Gastroesophageal sphincter (tissue), 4 donors: ENCODE results near the gene ZWINT. TPM values are rescaled to one million over a fixed set of nuclear protein-coding genes. Genes with fewer than 3 reads are reported as not detected.

Experiments used
- ATAC-seq: fragments of 150-250 bp; one replicate; pipeline ENCODE4 v1.9.1; 2016; ENCODE audit warnings: mild to moderate bottlenecking, moderate library complexity
- H3K27ac ChIP-seq, 4 donors: fragments of 200-600 bp; sonication (generic) in 3 of 4; 1 replicate in 3 of 4; 2 replicates in 1 of 4; pipeline ENCODE4 v1.5.1; 2016 to 2019
- H3K27me3 ChIP-seq: fragments of 200-600 bp; sonication (generic); one replicate; pipeline ENCODE4 v1.5.1; 2019
- H3K36me3 ChIP-seq, 2 donors: fragments of 200-600 bp; sonication (generic); one replicate each; pipeline ENCODE4 v1.5.1; 2019; ENCODE audit warnings: control low read depth in 1 of 2
- H3K4me1 ChIP-seq, 3 donors: fragments of 200-600 bp; sonication (generic); 1 replicate in 2 of 3; 2 replicates in 1 of 3; pipeline ENCODE4 v1.5.1; 2016 to 2019; ENCODE audit warnings: control low read depth in 2 of 3
- H3K4me3 ChIP-seq, 2 donors: fragments of 200-600 bp; sonication (generic); one replicate each; pipeline ENCODE4 v1.5.1; 2019; ENCODE audit warnings: mild to moderate bottlenecking in 1 of 2, moderate library complexity in 1 of 2
- H3K9me3 ChIP-seq, 3 donors: fragments of 200-600 bp; sonication (generic); one replicate each; pipeline ENCODE4 v1.5.1; 2017 to 2019; ENCODE audit warnings: control low read depth in 2 of 3
- CTCF ChIP-seq, 4 experiments: fragments of 200-600 bp in 2 of 4; fragments of 450-650 bp in 2 of 4; sonication (generic) in 1 of 4; IDR thresholded peaks; one replicate each; pipeline ENCODE4 v1.5.1; 2017 to 2019; ENCODE audit warnings: antibody characterized with exemption in 4 of 4, mild to moderate bottlenecking in 2 of 4, moderate library complexity in 2 of 4
- EP300 ChIP-seq: sonication (generic); formaldehyde crosslinking; IDR thresholded peaks from one replicate; pipeline ENCODE4 v1.6.1; 2017; ENCODE audit warnings: antibody characterized with exemption, mild to moderate bottlenecking
- POLR2A ChIP-seq, 2 donors: fragments of 450-650 bp; IDR thresholded peaks; one replicate each; pipeline ENCODE4 v1.6.1; 2017; ENCODE audit warnings: antibody characterized with exemption in 2 of 2, mild to moderate bottlenecking in 2 of 2, moderate library complexity in 1 of 2
- POLR2AphosphoS5 ChIP-seq: sonication (generic); formaldehyde crosslinking; IDR thresholded peaks from one replicate; pipeline ENCODE4 v1.6.1; 2017; ENCODE audit warnings: antibody characterized with exemption
- WGBS, 2 donors: methylation state at CpG; one replicate each; pipeline ENCODE4 v1.1.5; 2018; ENCODE audit warnings: low coverage in 1 of 2; 5-methylcytosine and 5-hydroxymethylcytosine counted together
- total RNA-seq, 4 donors: library from RNA; depleted of rRNA; stranded (reverse); fragments of >200 nt; gene quantifications; one replicate each; pipeline ENCODE4 v1.1.0, GENCODE V29; 2016

The ZWINT gene
- total RNA-seq, 4 donors from 2014 or later, result 1.2 to 2.9 (median 1.8) TPM; not detected in 1

GRCh38 chr10:56329961-56330360 lies 31.1 kb downstream of the ZWINT start:
- Histone ChIP-seq H3K27ac (no peak overlapping the region), H3K27me3 (no peaks in the 10 kb centered on the region), H3K36me3 (no peaks in the 10 kb centered on the region), H3K9me3 (no peaks in the 10 kb centered on the region), H3K4me3 (no peak overlapping the region), H3K4me1 (no peaks in the 10 kb centered on the region)
- no peak for ATAC-seq
- no peak for TF ChIP-seq POLR2A (IDR thresholded peaks at IDR 0.05)
- no peak for TF ChIP-seq CTCF (IDR thresholded peaks at IDR 0.05)
- TF ChIP-seq EP300, result no peak
- TF ChIP-seq POLR2AphosphoS5, result no peak
- WGBS, 2 donors, result 86 to 100% methylated on average over 1 to 2 of the region's 2 CpGs

GRCh38 chr10:56327118-56327517 lies 33.9 kb downstream of the ZWINT start:
- H3K4me1 ChIP-seq, result no peaks in the 10 kb centered on the region
- H3K9me3 ChIP-seq, result no peaks in the 10 kb centered on the region
- H3K27me3 ChIP-seq, result no peaks in the 10 kb centered on the region
- no peak for TF ChIP-seq POLR2A (IDR thresholded peaks at IDR 0.05)
- no peaks in the 10 kb centered on the region for H3K36me3 ChIP-seq
- ATAC-seq, result no peak
- WGBS, 2 donors, result 67 to 73% methylated on average over 3 of the region's 3 CpGs
- no peak overlapping the region for H3K27ac ChIP-seq
- no peak overlapping the region for H3K4me3 ChIP-seq

GRCh38 chr10:56319386-56319785 lies 41.7 kb downstream of the ZWINT start:
- TF ChIP-seq POLR2A (IDR thresholded peaks at IDR 0.05) (no peak), POLR2AphosphoS5 (no peak)
- ATAC-seq, result no peak
- H3K36me3 ChIP-seq, result no peaks in the 10 kb centered on the region
- H3K4me1 ChIP-seq, result no peaks in the 10 kb centered on the region
- no peak overlapping the region for H3K27ac ChIP-seq
- no peaks in the 10 kb centered on the region for H3K9me3 ChIP-seq
- no peaks in the 10 kb centered on the region for H3K27me3 ChIP-seq
- H3K4me3 ChIP-seq, result no peak overlapping the region

- no peaks in the 10 kb centered on the region for H3K27me3 ChIP-seq
- no peaks in the 10 kb centered on the region for H3K36me3 ChIP-seq
- no peaks in the 10 kb centered on the region for H3K4me1 ChIP-seq
- 50 to 73% methylated on average over 2 of the region's 2 CpGs for WGBS, 2 donors
- TF ChIP-seq POLR2A (IDR thresholded peaks at IDR 0.05), result no peak
- TF ChIP-seq CTCF (IDR thresholded peaks at IDR 0.05), result no peak
- TF ChIP-seq POLR2AphosphoS5, result no peak
- TF ChIP-seq EP300, result no peak
- H3K9me3 ChIP-seq, result no peaks in the 10 kb centered on the region
- no peak for ATAC-seq
- no peak overlapping the region for H3K27ac ChIP-seq
- no peak overlapping the region for H3K4me3 ChIP-seq
Measured at GRCh38 chr10:56318816-56319215, 42.2 kb downstream of the ZWINT start.

- ATAC-seq, result no peak
- no peaks in the 10 kb centered on the region for H3K27me3 ChIP-seq
- H3K9me3 ChIP-seq, result no peaks in the 10 kb centered on the region
- no peak overlapping the region for H3K4me3 ChIP-seq
- H3K27ac ChIP-seq, result no peak overlapping the region
- no peaks in the 10 kb centered on the region for H3K36me3 ChIP-seq
- WGBS, 2 donors, result 40% methylated on average over 1 of the region's 3 CpGs; no CpG with 5 or more reads in 1 of the 2 donors
- TF ChIP-seq POLR2AphosphoS5 (no peak), POLR2A (IDR thresholded peaks at IDR 0.05) (no peak), EP300 (no peak), CTCF (IDR thresholded peaks at IDR 0.05) (no peak)
- H3K4me1 ChIP-seq, result no peaks in the 10 kb centered on the region
Measured at GRCh38 chr10:56317603-56318002, 43.5 kb downstream of the ZWINT start.

GRCh38 chr10:56316603-56317002 lies 44.5 kb downstream of the ZWINT start:
- no peak for TF ChIP-seq EP300
- TF ChIP-seq POLR2AphosphoS5, result no peak
- TF ChIP-seq CTCF (IDR thresholded peaks at IDR 0.05), result no peak
- no peak for TF ChIP-seq POLR2A (IDR thresholded peaks at IDR 0.05)
- Histone ChIP-seq H3K27me3 (no peaks in the 10 kb centered on the region), H3K36me3 (no peaks in the 10 kb centered on the region), H3K4me3 (no peak overlapping the region), H3K9me3 (no peaks in the 10 kb centered on the region), H3K27ac (no peak overlapping the region), H3K4me1 (no peaks in the 10 kb centered on the region)
- ATAC-seq, result no peak
